Measurements from ENCODE around the gene LYPD8. TPM values are rescaled to one million over a fixed set of nuclear protein-coding genes. Genes with fewer than 3 reads are reported as not detected.
A peak's percentile ranks its signal among the peaks of the same experiment; 100 is the strongest.

Gene LYPD8
- total and polyA plus RNA-seq, 2 donors from 2014 or later: 0.92 to 3.2 TPM

DNA sequence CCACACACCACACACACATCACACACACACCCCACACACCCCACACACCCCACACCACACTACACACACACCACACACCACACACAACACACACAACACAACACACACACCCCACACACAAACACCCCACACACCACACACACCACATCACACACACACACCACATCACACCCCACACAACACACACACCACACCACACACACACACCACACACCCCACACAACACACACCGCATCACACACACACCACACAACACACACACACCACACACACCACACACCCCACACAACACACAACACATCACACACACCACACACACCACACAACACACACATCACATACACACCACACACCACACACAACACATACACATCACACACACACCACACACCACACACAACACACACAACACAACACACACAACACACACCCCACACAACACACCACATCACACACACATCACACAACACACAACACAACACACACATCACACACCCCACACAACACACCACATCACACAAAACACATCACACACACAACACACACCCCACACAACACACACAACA lies 2.4 kb downstream of the LYPD8 start:
- H3K36me3 ChIP-seq (ENCODE audit: control insufficient read depth in 2 of 3, insufficient read depth in 3 of 3, low read length in 3 of 3): no peaks in the 10 kb centered on the region
- no peak overlapping the region for H3K27ac ChIP-seq (ENCODE audit: low read depth in 2 of 2, low read length in 2 of 2)
- H3K9ac ChIP-seq (ENCODE audit: low read length in 3 of 3): no peak overlapping the region
- H3K9me3 ChIP-seq (ENCODE audit: control insufficient read depth in 2 of 3, insufficient read depth in 1 of 3, low read length in 3 of 3): peaks cover 0 to 11% (median 0%) of the 10 kb centered on the region in 3 donors
- H3K27me3 ChIP-seq (ENCODE audit: control insufficient read depth, insufficient read depth, low read length): no peaks in the 10 kb centered on the region
- TF ChIP-seq, protein P1, sequence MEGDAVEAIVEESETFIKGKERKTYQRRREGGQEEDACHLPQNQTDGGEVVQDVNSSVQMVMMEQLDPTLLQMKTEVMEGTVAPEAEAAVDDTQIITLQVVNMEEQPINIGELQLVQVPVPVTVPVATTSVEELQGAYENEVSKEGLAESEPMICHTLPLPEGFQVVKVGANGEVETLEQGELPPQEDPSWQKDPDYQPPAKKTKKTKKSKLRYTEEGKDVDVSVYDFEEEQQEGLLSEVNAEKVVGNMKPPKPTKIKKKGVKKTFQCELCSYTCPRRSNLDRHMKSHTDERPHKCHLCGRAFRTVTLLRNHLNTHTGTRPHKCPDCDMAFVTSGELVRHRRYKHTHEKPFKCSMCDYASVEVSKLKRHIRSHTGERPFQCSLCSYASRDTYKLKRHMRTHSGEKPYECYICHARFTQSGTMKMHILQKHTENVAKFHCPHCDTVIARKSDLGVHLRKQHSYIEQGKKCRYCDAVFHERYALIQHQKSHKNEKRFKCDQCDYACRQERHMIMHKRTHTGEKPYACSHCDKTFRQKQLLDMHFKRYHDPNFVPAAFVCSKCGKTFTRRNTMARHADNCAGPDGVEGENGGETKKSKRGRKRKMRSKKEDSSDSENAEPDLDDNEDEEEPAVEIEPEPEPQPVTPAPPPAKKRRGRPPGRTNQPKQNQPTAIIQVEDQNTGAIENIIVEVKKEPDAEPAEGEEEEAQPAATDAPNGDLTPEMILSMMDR (IDR thresholded peaks at IDR 0.05; ENCODE audit: borderline replicate concordance, extremely low read depth, insufficient read depth): no peak
- DNase-seq: no peak
- FAIRE-seq: no peak
- H3K4me3 ChIP-seq (ENCODE audit: low read length in 3 of 3): peak overlapping the region in 1 of 3 donors; percentile 40
- peaks cover 0 to 8% (median 0%) of the 10 kb centered on the region in 3 donors for H3K4me1 ChIP-seq (ENCODE audit: control insufficient read depth in 2 of 3, insufficient read depth in 2 of 3, low read depth in 1 of 3, low read length in 3 of 3)
- intact Hi-C loops (cut with DNase I): no loop called here

DNA sequence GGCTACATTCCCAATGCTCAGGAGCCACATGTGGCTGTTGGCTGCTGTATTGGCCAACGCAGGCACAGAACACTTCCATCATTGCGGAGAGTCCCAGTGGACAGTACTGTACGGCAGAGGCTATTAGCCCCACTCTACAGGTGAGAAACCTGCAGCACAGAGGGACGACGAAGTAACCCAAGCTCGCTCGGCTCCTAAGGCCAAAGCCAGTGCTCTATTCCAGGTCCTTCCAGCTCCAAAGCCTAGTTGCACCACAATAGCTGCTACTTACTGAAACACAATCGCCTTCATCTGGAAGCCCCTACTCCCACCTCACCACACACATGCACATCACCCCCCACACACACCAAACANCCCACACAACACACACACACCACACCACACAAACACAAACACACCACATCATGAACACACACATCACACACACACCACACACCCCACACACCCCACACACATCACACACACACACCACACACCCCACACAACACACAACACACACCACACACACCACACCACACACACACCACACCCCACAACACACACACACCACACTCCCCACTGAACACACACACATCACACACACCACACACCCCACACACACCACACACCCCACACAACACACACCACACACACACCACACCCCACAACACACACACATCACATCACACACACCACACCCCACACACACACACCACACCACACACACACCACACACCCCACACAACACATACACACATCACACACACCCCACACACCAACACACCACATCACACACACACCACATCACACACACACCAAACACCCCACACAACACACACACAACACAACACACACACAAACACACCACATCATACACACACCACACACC lies 3.2 kb downstream of the LYPD8 start:
- TF ChIP-seq, protein P1 (IDR thresholded peaks at IDR 0.05; ENCODE audit: borderline replicate concordance, extremely low read depth, insufficient read depth): no peak
- H3K4me3 ChIP-seq (ENCODE audit: low read length in 3 of 3): no peak overlapping the region
- peaks cover 0 to 2% (median 0%) of the 10 kb centered on the region in 3 donors for H3K4me1 ChIP-seq (ENCODE audit: control insufficient read depth in 2 of 3, insufficient read depth in 2 of 3, low read depth in 1 of 3, low read length in 3 of 3)
- no peaks in the 10 kb centered on the region for H3K36me3 ChIP-seq (ENCODE audit: control insufficient read depth in 2 of 3, insufficient read depth in 3 of 3, low read length in 3 of 3)
- no peak overlapping the region for H3K27ac ChIP-seq (ENCODE audit: low read depth in 2 of 2, low read length in 2 of 2)
- DNase-seq (no peak), FAIRE-seq (no peak)
- no peak overlapping the region for H3K9ac ChIP-seq (ENCODE audit: low read length in 3 of 3)
- no peaks in the 10 kb centered on the region for H3K27me3 ChIP-seq (ENCODE audit: control insufficient read depth, insufficient read depth, low read length)
- intact Hi-C loops (cut with DNase I): no loop called here
- H3K9me3 ChIP-seq (ENCODE audit: control insufficient read depth in 2 of 3, insufficient read depth in 1 of 3, low read length in 3 of 3): peaks cover 0 to 11% (median 0%) of the 10 kb centered on the region in 3 donors

DNA sequence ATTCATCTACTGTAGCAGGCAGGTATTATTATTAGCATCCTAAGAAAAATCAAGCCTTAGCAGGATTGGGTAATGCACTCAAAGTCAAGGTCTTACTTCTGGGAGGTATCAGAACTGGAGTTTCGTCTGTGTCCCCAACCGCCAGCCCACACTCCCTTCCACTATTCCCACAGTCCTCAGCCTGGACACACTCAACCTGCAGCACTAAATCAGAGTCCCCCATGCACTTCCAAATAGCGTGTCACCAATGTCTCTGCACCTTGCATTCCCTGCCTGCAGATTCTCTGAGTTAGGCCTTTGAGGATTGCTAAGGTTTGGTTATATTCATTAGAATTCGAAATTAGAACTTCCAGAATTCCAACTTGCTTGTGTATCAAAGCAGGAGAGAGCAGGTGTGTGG lies 3.9 kb downstream of the LYPD8 start:
- FAIRE-seq (no peak), DNase-seq (no peak)
- H3K27me3 ChIP-seq (ENCODE audit: control insufficient read depth, insufficient read depth, low read length): no peaks in the 10 kb centered on the region
- no peak overlapping the region for H3K4me3 ChIP-seq (ENCODE audit: low read length in 3 of 3)
- no peak overlapping the region for H3K9ac ChIP-seq (ENCODE audit: low read length in 3 of 3)
- H3K27ac ChIP-seq (ENCODE audit: low read depth in 2 of 2, low read length in 2 of 2): no peak overlapping the region
- no peaks in the 10 kb centered on the region for H3K4me1 ChIP-seq (ENCODE audit: control insufficient read depth in 2 of 3, insufficient read depth in 2 of 3, low read depth in 1 of 3, low read length in 3 of 3)
- H3K36me3 ChIP-seq (ENCODE audit: control insufficient read depth in 2 of 3, insufficient read depth in 3 of 3, low read length in 3 of 3): no peaks in the 10 kb centered on the region
- intact Hi-C loops (cut with DNase I): no loop called here
- TF ChIP-seq, protein P1 (IDR thresholded peaks at IDR 0.05; ENCODE audit: borderline replicate concordance, extremely low read depth, insufficient read depth): no peak
- peaks cover 0 to 11% (median 0%) of the 10 kb centered on the region in 3 donors for H3K9me3 ChIP-seq (ENCODE audit: control insufficient read depth in 2 of 3, insufficient read depth in 1 of 3, low read length in 3 of 3)

Measured in kidney (tissue), 14 donors.